GM12878 (cell line): ENCODE measurements around the gene ELAVL3. TPM values are rescaled to one million over a fixed set of nuclear protein-coding genes. Genes with fewer than 3 reads are reported as not detected.
"Not testable (repeated sequence)": the region's sequence is repeated elsewhere in the genome, so short reads cannot be mapped to it uniquely, and the experiment has no call there.

Source experiments
- ATAC-seq: fragments of 200-7000 bp; cut with Tn5 transposase; 3 replicates; pipeline ENCODE4 v1.9.1; 2020; ENCODE audit warnings: mild to moderate bottlenecking, moderate library complexity
- BruUV-seq: library from RNA; stranded (reverse); fragments of 400-500 nt; replicated peaks from 2 replicates; lab custom pipeline; 2021; lab: Mats Ljungman, UMichigan
- CTCF ChIA-PET: fragments of 300-600 bp; sonication (Branson Sonifier 250); formaldehyde crosslinking; extraction: SDS; loops from one replicate; lab custom pipeline; 2021; ENCODE audit warnings: inconsistent platforms; lab: Yijun Ruan, JAX
- POLR2A ChIA-PET: fragments of 350-600 bp; formaldehyde crosslinking; extraction: SDS; loops from one replicate; lab custom pipeline; 2021; ENCODE audit warnings: inconsistent platforms; lab: Charles Lee
- RAD21 ChIA-PET: fragments of 300-600 bp; sonication (Branson Sonifier 250); formaldehyde crosslinking; loops from one replicate; lab custom pipeline; 2023; ENCODE audit warnings: antibody characterized with exemption; ENCODE audit not compliant: unreplicated experiment; lab: Charles Lee
- SMC1A ChIA-PET: fragments of 300-600 bp; sonication (Branson Sonifier 250); formaldehyde crosslinking; loops from one replicate; lab custom pipeline; 2023; ENCODE audit not compliant: unreplicated experiment, uncharacterized antibody; lab: Charles Lee
- DNase-seq: peaks from one replicate; pipeline ENCODE4 v3.0.0-alpha.2; 2011; ENCODE audit warnings: low read depth, low spot score
- FAIRE-seq: peaks from 3 replicates; lab custom pipeline; 2011; peaks lifted over from hg19 to GRCh38; lab: Jason Lieb, UNC
- H2AFZ ChIP-seq: 2 replicates; pipeline ENCODE4 v1.6.0; 2011; ENCODE audit warnings: low read depth, low read length, control low read depth; ENCODE audit not compliant: control insufficient read depth
- H3K27ac ChIP-seq: 2 replicates; pipeline ENCODE4 v1.5.1; 2011; ENCODE audit warnings: control low read depth; ENCODE audit not compliant: control insufficient read depth, insufficient read depth
- H3K27me3 ChIP-seq, 2 experiments: replicated peaks in 1 of 2; 2 replicates each; pipeline versions ENCODE4 v1.6.0 to v1.6.1; 2011; ENCODE audit warnings: low read length in 1 of 2; ENCODE audit not compliant: control insufficient read depth in 2 of 2, insufficient read depth in 2 of 2
- H3K36me3 ChIP-seq, 2 experiments: 2 replicates each; pipeline ENCODE4 v1.5.1; 2011; ENCODE audit warnings: low read length in 1 of 2; ENCODE audit not compliant: control insufficient read depth in 2 of 2, insufficient read depth in 2 of 2
- H3K4me1 ChIP-seq: 2 replicates; pipeline ENCODE4 v1.6.1; 2011; ENCODE audit warnings: mild to moderate bottlenecking, low read length, moderate library complexity, mixed read lengths; ENCODE audit not compliant: control insufficient read depth, insufficient read depth
- H3K4me2 ChIP-seq: 2 replicates; pipeline ENCODE4 v1.6.0; 2011; ENCODE audit warnings: control low read depth; ENCODE audit not compliant: control insufficient read depth, insufficient read depth
- H3K4me3 ChIP-seq: fragments of 200-600 bp; sonication (generic); 2 replicates; pipeline ENCODE4 v1.5.1; 2016
- H3K79me2 ChIP-seq: 2 replicates; pipeline ENCODE4 v1.6.0; 2011; ENCODE audit warnings: low read length; ENCODE audit not compliant: control insufficient read depth, insufficient read depth
- H3K9ac ChIP-seq: 2 replicates; pipeline ENCODE4 v1.8.0; 2011; ENCODE audit warnings: low read length, control low read depth, mixed read lengths; ENCODE audit not compliant: control insufficient read depth, insufficient read depth
- H3K9me3 ChIP-seq: replicated peaks from 3 replicates; pipeline ENCODE4 v1.5.1; 2011; ENCODE audit warnings: mild to moderate bottlenecking, low read length; ENCODE audit not compliant: control insufficient read depth, insufficient read depth
- H4K20me1 ChIP-seq: 2 replicates; pipeline ENCODE4 v1.6.0; 2011; ENCODE audit not compliant: control insufficient read depth, insufficient read depth
- DPF2 ChIP-seq: fragments of 450-650 bp; IDR thresholded peaks from 2 replicates; pipeline ENCODE4 v1.6.1; 2017; ENCODE audit warnings: mild to moderate bottlenecking
- ETV6 ChIP-seq, 2 experiments: fragments of 450-650 bp in 1 of 2; IDR thresholded peaks in 1 of 2; conservative IDR thresholded peaks in 1 of 2; 2 replicates each; pipeline ENCODE4 v1.6.1; 2014; ENCODE audit warnings: antibody characterized with exemption in 1 of 2, borderline replicate concordance in 1 of 2, low read depth in 1 of 2, mild to moderate bottlenecking in 1 of 2, moderate library complexity in 1 of 2
- GATAD2B ChIP-seq: fragments of 450-650 bp; conservative IDR thresholded peaks from 2 replicates; pipeline ENCODE4 v1.6.1; 2017; ENCODE audit warnings: low read depth, mild to moderate bottlenecking, moderate library complexity
- LARP7 ChIP-seq: fragments of 450-650 bp; IDR thresholded peaks from 2 replicates; pipeline ENCODE4 v1.6.1; 2017; ENCODE audit warnings: mild to moderate bottlenecking
- NBN ChIP-seq: fragments of 450-650 bp; IDR thresholded peaks from 2 replicates; pipeline ENCODE4 v1.6.1; 2016
- NR2F1 ChIP-seq: fragments of 450-650 bp; conservative IDR thresholded peaks from 2 replicates; pipeline ENCODE4 v1.6.1; 2017; ENCODE audit warnings: mild to moderate bottlenecking
- SMARCA5 ChIP-seq: fragments of 450-650 bp; IDR thresholded peaks from 2 replicates; pipeline ENCODE4 v1.6.1; 2017; ENCODE audit warnings: mild to moderate bottlenecking
- SREBF1 ChIP-seq: IDR thresholded peaks from 2 replicates; pipeline ENCODE4 v1.6.1; 2012; ENCODE audit warnings: mild to moderate bottlenecking, low read length
- ZNF207 ChIP-seq: fragments of 450-650 bp; IDR thresholded peaks from 2 replicates; pipeline ENCODE4 v1.6.1; 2014; ENCODE audit warnings: antibody characterized with exemption, mild to moderate bottlenecking, borderline replicate concordance
- WGBS: methylation state at CpG from one replicate; pipeline ENCODE4 v1.1.6; 2016; ENCODE audit warnings: low lambda C conversion rate; ENCODE audit not compliant: insufficient replicate concordance, insufficient coverage; ENCODE audit errors: missing lambda C conversion rate; 5-methylcytosine and 5-hydroxymethylcytosine counted together
- in situ Hi-C: fragments of 300-500 bp; cut with MboI; formaldehyde crosslinking; loops from 9 replicates; pipeline ENCODE4 v1.14.3; 2018; ENCODE audit warnings: mixed read lengths
- intact Hi-C: fragments of 100-400 bp; cut with micrococcal nuclease; formaldehyde crosslinking; loops from one replicate; pipeline ENCODE4 v1.14.2; 2022; ENCODE audit not compliant: unreplicated experiment
- polyA plus RNA-seq, 11 experiments: library from polyadenylated mRNA; depleted of rRNA in 4 of 11; unstranded in 6 of 11; stranded (reverse) in 5 of 11; fragments of >200 nt; fragmentation: Nextera tagmentation in 4 of 11; fragmentation: Illumina TruSeq in 1 of 11; extraction: Ambion mirVana in 4 of 11; extraction: Trizol in 1 of 11; gene quantifications; 1 replicate in 1 of 11; 2 replicates in 10 of 11; pipeline versions ENCODE4 v1.2.1 to v1.2.3, GENCODE V29; 2011 to 2016; ENCODE audit warnings: inconsistent platforms in 2 of 11, missing spikeins in 2 of 11, low read depth in 1 of 11
- total RNA-seq, 4 experiments: library from RNA; depleted of rRNA in 3 of 4; stranded (reverse); fragments of >200 nt in 3 of 4; fragmentation: Illumina TruSeq in 1 of 4; extraction: Trizol in 1 of 4; gene quantifications; 2 replicates each; pipeline versions ENCODE4 v1.2.1 to v1.2.3, GENCODE V29; 2013 to 2021
- TF ChIP-seq, protein P1 (sequence below): fragments of 450-650 bp; formaldehyde crosslinking; IDR thresholded peaks from 2 replicates; pipeline ENCODE4 v1.5.0; 2022; ENCODE audit warnings: mild to moderate bottlenecking, missing genetic modification characterization

Gene ELAVL3
- total and polyA plus RNA-seq, 10 of the 15 experiments (the other 5 are each of a cell fraction or from before 2014, with no cell fraction given), result under 0.01 to 0.05 (median 0.01) TPM; not detected in 7

DNA sequence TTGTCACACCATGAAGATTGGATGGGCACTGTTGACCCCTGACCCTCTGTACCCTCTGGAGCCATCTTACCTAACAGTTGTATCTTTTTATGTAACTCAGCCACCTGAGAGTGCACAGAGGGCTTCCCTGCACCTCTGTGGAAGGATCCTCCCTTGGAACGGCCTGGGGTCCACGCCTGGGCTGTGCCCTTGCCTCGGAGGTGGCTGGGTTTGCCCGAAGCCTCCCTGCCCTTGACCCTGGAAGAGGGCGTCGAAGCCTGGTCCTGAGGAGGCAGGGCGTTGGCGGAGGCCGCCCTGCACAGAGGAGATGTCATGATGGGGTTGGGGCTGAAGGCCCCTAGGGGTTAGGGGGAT is 46.2 kb downstream of the ELAVL3 start:
- peak; percentile 66 for TF ChIP-seq NR2F1
- TF ChIP-seq DPF2, result 0 out of 2 replicates have a peak, but pooled peaks have one; percentile 14
- no peak for TF ChIP-seq NBN
- TF ChIP-seq SREBF1, result no peak
- peak; percentile 59; the same call in 1 of the 2 replicates for TF ChIP-seq LARP7
- TF ChIP-seq SMARCA5, result 0 out of 2 replicates have a peak, but pooled peaks have one; percentile 20
- TF ChIP-seq, protein P1, sequence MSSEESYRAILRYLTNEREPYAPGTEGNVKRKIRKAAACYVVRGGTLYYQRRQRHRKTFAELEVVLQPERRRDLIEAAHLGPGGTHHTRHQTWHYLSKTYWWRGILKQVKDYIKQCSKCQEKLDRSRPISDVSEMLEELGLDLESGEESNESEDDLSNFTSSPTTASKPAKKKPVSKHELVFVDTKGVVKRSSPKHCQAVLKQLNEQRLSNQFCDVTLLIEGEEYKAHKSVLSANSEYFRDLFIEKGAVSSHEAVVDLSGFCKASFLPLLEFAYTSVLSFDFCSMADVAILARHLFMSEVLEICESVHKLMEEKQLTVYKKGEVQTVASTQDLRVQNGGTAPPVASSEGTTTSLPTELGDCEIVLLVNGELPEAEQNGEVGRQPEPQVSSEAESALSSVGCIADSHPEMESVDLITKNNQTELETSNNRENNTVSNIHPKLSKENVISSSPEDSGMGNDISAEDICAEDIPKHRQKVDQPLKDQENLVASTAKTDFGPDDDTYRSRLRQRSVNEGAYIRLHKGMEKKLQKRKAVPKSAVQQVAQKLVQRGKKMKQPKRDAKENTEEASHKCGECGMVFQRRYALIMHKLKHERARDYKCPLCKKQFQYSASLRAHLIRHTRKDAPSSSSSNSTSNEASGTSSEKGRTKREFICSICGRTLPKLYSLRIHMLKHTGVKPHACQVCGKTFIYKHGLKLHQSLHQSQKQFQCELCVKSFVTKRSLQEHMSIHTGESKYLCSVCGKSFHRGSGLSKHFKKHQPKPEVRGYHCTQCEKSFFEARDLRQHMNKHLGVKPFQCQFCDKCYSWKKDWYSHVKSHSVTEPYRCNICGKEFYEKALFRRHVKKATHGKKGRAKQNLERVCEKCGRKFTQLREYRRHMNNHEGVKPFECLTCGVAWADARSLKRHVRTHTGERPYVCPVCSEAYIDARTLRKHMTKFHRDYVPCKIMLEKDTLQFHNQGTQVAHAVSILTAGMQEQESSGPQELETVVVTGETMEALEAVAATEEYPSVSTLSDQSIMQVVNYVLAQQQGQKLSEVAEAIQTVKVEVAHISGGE (CRISPR knock-in tag), result no peak
- no peak for TF ChIP-seq ETV6 (conservative IDR thresholded peaks at IDR 0.05 in 1 of 2, IDR thresholded peaks at IDR 0.05 in 1 of 2; ENCODE audit: borderline replicate concordance in 1 of 2, low read depth in 1 of 2)
- TF ChIP-seq ZNF207, result 0 out of 2 replicates have a peak, but pooled peaks have one; percentile 30
- TF ChIP-seq GATAD2B, result no peak
- ChIA-PET SMC1A (interaction anchor here (1.0 to 1.4 kb wide), 4 partner anchors 12 to 60 kb away, joined by 3 to 6 read pairs (median 4); partner anchors contain the start of genes EPOR and SWSAP1), POLR2A (interaction anchor here (0.6 to 1.6 kb wide), 8 partner anchors 10 to 897 kb away, joined by 3 to 12 read pairs (median 4); partner anchors contain the start of gene SWSAP1), RAD21 (interaction anchor here (0.6 to 1.9 kb wide), 7 partner anchors 13 to 252 kb away, joined by 3 to 10 read pairs (median 4); no protein-coding TSS in a partner anchor), CTCF (interaction anchor here (0.6 to 2.8 kb wide), 17 partner anchors 9 to 1552 kb away, joined by 3 to 13 read pairs (median 4); partner anchors contain the start of genes CCDC159, ECSIT and EPOR)
- FAIRE-seq (no peak), DNase-seq (no peak), ATAC-seq (peak; percentile 38)
- in situ Hi-C loops, result no loop called here
- peaks cover 11% of the 10 kb centered on the region for H3K4me1 ChIP-seq
- no peaks in the 10 kb centered on the region for H4K20me1 ChIP-seq
- BruUV-seq, result no TSS peak
- peaks cover 2 to 9% of the 10 kb centered on the region in 2 experiments; a peak in 2 of 4 replicates for H3K36me3 ChIP-seq
- no peaks in the 10 kb centered on the region for H3K9me3 ChIP-seq
- 0% methylated on average over 9 of the region's 9 CpGs for WGBS
- peak overlapping the region; percentile 61 for H3K4me3 ChIP-seq
- H3K27me3 ChIP-seq, result no peaks in the 10 kb centered on the region
- intact Hi-C loops, result loop anchor here (1.0 to 5.0 kb wide), 4 partner anchors 48 to 142 kb away; partner anchors contain the start of gene ZNF653
- peak overlapping the region; percentile 69 for H2AFZ ChIP-seq
- H3K4me2 ChIP-seq, result peak overlapping the region; percentile 94
- H3K79me2 ChIP-seq, result peaks cover 15% of the 10 kb centered on the region
- no peak overlapping the region for H3K27ac ChIP-seq
- H3K9ac ChIP-seq, result peak overlapping the region; percentile 51

DNA sequence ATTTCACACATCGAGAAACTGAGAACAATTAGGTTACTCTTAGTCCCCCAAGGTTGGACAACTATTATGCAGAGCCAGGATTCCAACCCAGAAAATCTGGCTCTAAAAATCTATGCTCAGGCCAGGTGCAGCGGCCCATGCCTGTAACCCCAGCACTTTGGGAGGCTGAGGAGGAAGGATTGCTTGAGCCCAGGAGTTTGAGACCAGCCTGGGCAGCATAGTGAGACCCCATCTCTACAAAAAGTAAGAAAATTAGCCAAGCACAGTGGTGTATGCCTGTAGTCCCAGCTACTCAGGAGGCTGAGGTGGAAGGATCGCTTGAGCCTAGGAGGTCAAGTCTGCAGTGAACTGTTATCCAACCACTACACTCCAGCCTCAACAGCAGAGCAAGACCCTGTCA is 47.3 kb downstream of the ELAVL3 start:
- in situ Hi-C loops, H3K4me3 ChIP-seq, H3K27ac ChIP-seq, CTCF ChIA-PET, H3K36me3 ChIP-seq, H3K27me3 ChIP-seq, FAIRE-seq, H3K4me2 ChIP-seq, SMC1A ChIA-PET, DNase-seq, H4K20me1 ChIP-seq, H2AFZ ChIP-seq, BruUV-seq, H3K9me3 ChIP-seq, H3K9ac ChIP-seq, ATAC-seq, intact Hi-C loops: not testable (repeated sequence)
- WGBS, result 93% methylated on average over 3 of the region's 3 CpGs
- peaks cover 11% of the 10 kb centered on the region for H3K4me1 ChIP-seq
- ChIA-PET RAD21 (interaction anchor here (1.3 kb wide), 1 partner anchor 52 kb away, joined by 4 read pairs; no protein-coding TSS in a partner anchor), POLR2A (interaction anchor here (0.6 kb wide), 1 partner anchor 479 kb away, joined by 4 read pairs; no protein-coding TSS in a partner anchor)
- H3K79me2 ChIP-seq, result peaks cover 15% of the 10 kb centered on the region
